Measurements from ENCODE around the gene TECPR2.

GRCh38 chr14:102333795-102334705, 28.7 kb upstream of the TECPR2 start:
- TF ChIP-seq, protein P1, sequence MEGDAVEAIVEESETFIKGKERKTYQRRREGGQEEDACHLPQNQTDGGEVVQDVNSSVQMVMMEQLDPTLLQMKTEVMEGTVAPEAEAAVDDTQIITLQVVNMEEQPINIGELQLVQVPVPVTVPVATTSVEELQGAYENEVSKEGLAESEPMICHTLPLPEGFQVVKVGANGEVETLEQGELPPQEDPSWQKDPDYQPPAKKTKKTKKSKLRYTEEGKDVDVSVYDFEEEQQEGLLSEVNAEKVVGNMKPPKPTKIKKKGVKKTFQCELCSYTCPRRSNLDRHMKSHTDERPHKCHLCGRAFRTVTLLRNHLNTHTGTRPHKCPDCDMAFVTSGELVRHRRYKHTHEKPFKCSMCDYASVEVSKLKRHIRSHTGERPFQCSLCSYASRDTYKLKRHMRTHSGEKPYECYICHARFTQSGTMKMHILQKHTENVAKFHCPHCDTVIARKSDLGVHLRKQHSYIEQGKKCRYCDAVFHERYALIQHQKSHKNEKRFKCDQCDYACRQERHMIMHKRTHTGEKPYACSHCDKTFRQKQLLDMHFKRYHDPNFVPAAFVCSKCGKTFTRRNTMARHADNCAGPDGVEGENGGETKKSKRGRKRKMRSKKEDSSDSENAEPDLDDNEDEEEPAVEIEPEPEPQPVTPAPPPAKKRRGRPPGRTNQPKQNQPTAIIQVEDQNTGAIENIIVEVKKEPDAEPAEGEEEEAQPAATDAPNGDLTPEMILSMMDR (optimal IDR thresholded peaks at IDR 0.05 in 1 of 3, IDR thresholded peaks at IDR 0.05 in 1 of 3, conservative IDR thresholded peaks at IDR 0.05 in 1 of 3; ENCODE audit: extremely low read depth in 1 of 3, insufficient read depth in 2 of 3, low read length in 3 of 3): no peak
- TF ChIP-seq EZH2 (IDR thresholded peaks at IDR 0.05; ENCODE audit: low read length): no peak
